ENCODE measurements around the gene CILP2. TPM values are rescaled to one million over a fixed set of nuclear protein-coding genes. Genes with fewer than 3 reads are reported as not detected.
A peak's percentile ranks its signal among the peaks of the same experiment; 100 is the strongest.

CILP2 gene
- total RNA-seq, 2 experiments from 2014 or later = 0.16 to 0.24 TPM

DNA sequence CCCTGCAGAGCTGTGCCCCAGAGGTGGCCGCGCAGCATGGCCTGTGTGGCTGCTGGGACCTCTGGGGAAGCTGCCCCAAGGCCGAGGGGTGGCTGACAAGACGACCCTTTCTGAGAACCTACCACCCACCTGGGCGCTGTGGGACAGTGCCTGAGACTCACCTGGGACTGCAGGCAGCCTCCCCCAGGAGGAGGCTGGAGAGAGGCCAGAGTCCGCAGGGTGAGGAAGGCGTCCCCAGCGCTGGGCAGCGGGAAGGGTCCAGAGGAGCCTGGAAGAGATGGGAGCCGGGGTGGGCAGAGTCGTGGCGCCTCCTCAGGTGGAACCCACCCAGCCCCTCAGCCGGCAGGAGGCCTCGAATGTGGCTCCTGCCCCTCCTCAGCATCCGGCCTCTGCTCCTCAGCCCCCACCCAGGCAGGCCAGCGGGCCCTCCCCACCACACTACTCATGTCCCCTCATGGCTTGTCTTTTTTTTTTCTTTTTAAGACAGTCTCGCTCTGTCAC is 25.3 kb downstream of the CILP2 start:
- POLR2A ChIA-PET = no interaction called here
- Mint-ChIP-seq H3K36me3 (ENCODE audit: low read depth) (peaks cover 54% of the 10 kb centered on the region), H3K4me3 (no peak overlapping the region), H3K9me3 (ENCODE audit: insufficient read depth) (no peaks in the 10 kb centered on the region), H3K27ac (no peak overlapping the region), H3K4me1 (ENCODE audit: low read depth) (peaks cover 22% of the 10 kb centered on the region), H3K27me3 (ENCODE audit: low read depth) (no peaks in the 10 kb centered on the region)
- CTCF ChIA-PET = no interaction called here
- DNase-seq (no peak), ATAC-seq (no peak)

DNA sequence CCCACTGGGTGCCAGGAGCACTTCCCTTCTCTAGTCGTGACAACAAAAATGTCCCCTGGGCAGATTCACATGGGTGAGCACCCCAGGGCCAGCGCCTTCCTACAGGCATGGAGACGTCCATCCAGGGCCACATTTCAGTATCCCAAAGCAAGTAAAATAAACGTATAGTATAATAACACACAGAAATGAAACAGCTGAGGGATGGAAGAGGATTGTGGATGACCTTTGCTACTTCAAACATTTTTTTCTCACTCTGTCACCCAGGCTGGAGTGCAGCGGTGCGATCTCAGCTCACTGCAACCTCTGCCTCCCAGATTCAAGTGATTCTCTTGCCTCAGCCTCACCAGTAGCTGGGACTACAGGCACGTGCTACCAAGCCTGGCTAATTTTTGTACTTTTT is 28.2 kb downstream of the CILP2 start:
- POLR2A ChIA-PET = no interaction called here
- DNase-seq = no peak
- Mint-ChIP-seq H3K36me3 (ENCODE audit: low read depth) (peaks cover 61% of the 10 kb centered on the region), H3K27me3 (ENCODE audit: low read depth) (no peaks in the 10 kb centered on the region), H3K9me3 (ENCODE audit: insufficient read depth) (no peaks in the 10 kb centered on the region), H3K27ac (no peak overlapping the region), H3K4me1 (ENCODE audit: low read depth) (peaks cover 10% of the 10 kb centered on the region), H3K4me3 (no peak overlapping the region)
- CTCF ChIA-PET = interaction anchor here (1.0 kb wide), 1 partner anchor 13 kb away, joined by 3 read pairs; no protein-coding TSS in a partner anchor
- no peak for ATAC-seq

DNA sequence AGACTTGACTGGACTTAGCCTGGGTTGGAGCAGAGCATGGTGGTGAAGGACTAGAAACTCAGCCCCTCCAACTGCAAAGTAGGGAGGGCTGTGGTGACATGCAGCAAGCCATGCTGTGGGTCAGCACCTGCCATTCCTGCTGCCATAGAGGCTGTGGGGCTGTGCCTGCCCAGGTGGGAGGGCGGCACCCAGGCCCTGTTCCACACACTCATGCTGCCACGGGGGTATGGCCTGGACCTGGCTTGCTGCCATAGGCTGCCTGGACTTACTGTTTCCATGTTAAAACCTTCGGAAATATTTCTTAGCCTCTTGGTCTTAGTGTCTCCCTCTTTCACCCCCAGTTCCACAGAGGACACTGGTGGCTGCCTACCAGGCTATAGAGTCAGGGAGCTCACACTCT is 29.3 kb downstream of the CILP2 start:
- ChIA-PET CTCF (interaction anchor here (2.4 kb wide), 1 partner anchor 13 kb away, joined by 13 read pairs; no protein-coding TSS in a partner anchor), POLR2A (interaction anchor here (0.7 kb wide), 1 partner anchor 77 kb away, joined by 3 read pairs; no protein-coding TSS in a partner anchor)
- H3K36me3 Mint-ChIP-seq (ENCODE audit: low read depth) = peaks cover 50% of the 10 kb centered on the region

DNA sequence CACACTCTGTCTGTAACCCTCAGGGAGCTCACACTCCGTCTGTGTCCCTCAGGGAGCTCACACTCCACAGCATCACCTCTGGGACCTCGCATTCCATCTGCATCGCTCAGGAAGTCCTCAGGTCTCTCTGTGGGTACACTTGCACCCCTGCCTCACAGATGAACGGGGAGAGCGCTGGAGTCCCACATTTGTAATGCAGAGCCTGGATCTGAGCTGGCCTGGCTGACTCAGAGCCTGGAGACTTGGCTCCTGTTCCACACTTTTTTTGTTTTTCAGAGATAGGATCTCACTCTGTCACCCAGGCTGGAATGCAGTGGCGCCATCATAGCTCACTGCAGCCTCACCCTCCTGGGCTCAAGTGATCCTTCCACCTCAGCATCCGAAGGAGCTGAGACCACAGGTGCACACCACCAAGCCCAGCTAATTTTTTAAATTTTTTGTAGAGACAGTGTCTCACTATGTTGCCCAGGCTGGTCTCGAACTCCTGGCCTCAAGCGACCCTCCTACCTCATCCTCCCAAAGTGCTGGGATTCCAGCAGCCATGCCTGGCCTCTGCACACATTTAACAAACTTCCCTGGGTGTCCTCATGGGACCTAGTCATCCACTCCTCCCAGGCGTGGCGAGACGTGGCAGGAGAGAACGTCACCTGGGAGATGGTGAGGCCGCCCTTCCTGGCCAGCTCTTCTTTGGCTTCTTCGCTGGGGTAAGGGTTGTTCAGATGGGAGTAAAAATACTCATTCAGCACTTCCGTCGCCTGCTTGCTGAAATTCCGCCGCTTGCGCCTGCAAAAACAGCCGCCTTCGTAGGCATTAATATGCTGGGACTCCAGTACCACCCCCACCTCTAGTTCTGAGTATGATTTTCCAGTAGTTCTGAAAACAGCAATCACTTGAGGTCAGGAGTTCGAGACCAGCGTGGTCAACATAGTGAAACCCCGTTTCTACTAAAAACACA is 31.0 kb downstream of the CILP2 start:
- Mint-ChIP-seq H3K4me3 (no peak overlapping the region), H3K27me3 (ENCODE audit: low read depth) (no peaks in the 10 kb centered on the region), H3K27ac (no peak overlapping the region), H3K9me3 (ENCODE audit: insufficient read depth) (no peaks in the 10 kb centered on the region), H3K4me1 (ENCODE audit: low read depth) (no peaks in the 10 kb centered on the region), H3K36me3 (ENCODE audit: low read depth) (peaks cover 48% of the 10 kb centered on the region)
- ATAC-seq = no peak
- DNase-seq = no peak
- ChIA-PET POLR2A (interaction anchor here (0.5 kb wide), 1 partner anchor 198 kb away, joined by 3 read pairs; no protein-coding TSS in a partner anchor), CTCF (interaction anchor here (2.4 kb wide), 1 partner anchor 15 kb away, joined by 13 read pairs; no protein-coding TSS in a partner anchor)

More for the DNA sequence above, 29.3 kb downstream of the CILP2 start:
- Mint-ChIP-seq H3K27me3 (ENCODE audit: low read depth) (no peaks in the 10 kb centered on the region), H3K9me3 (ENCODE audit: insufficient read depth) (no peaks in the 10 kb centered on the region), H3K4me1 (ENCODE audit: low read depth) (peaks cover 5% of the 10 kb centered on the region), H3K4me3 (no peak overlapping the region), H3K27ac (peak overlapping the region; percentile 71)
- ATAC-seq = no peak
- DNase-seq = no peak

DNA sequence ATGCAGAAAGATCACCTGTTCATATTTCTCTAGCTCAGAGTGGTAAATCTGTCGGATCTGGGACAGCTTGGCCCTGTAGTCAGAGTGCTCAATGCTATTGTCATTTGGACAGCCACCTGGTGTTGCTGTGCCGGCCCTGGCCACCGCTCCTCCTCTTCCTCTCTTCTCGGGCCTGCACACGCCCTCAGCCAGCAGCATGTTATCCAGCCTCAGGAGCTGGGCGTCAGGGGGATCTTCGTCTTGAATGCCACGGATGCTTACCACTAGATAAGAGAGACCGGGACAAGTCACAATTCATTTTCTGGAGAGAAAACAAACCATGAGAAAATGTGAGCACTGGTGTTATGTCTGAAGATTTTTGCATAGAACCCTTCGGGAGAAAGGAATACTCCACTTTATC is 32.5 kb downstream of the CILP2 start:
- ATAC-seq (no peak), DNase-seq (no peak)
- ChIA-PET CTCF (no interaction called here), POLR2A (no interaction called here)
- H3K36me3 Mint-ChIP-seq (ENCODE audit: low read depth) = peaks cover 38% of the 10 kb centered on the region
- H3K9me3 Mint-ChIP-seq (ENCODE audit: insufficient read depth) = no peaks in the 10 kb centered on the region
- H3K27ac Mint-ChIP-seq = no peak overlapping the region
- H3K4me3 Mint-ChIP-seq = no peak overlapping the region
- H3K4me1 Mint-ChIP-seq (ENCODE audit: low read depth) = no peaks in the 10 kb centered on the region
- no peaks in the 10 kb centered on the region for H3K27me3 Mint-ChIP-seq (ENCODE audit: low read depth)

DNA sequence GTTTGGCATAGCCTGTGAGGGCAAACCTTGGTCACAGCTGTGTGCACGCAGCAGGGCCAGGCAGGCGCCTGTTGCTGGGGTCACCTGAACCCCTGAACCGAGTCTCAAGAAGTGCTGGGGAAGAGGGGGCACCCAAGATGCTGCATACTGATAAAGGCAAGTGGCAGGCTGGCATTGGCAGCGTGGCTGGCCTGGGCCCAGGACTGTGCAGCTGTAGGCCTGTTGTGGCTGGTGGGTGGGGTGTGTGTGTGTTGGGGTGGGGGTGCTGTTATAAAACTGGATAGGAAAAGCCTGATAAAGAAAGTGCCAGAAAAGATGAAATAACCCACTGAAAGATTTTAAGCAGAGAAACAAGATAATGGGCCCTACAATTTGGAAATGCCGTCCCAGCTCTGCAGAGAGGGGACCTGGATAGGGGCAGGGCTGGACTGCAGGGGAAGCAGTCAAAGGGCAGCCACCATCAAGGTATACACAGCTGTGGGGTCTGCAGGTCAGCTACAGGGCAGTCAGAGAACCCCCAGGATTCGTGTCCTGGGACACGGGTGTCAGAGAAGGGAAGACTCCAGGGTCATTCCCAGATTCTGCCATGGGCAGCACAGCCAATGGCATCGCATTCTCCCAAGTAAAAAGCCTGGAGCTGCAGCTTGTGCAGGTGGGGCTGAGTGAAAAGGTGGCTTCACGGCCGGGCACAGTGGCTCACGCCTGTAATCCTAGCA is 33.2 kb downstream of the CILP2 start:
- ATAC-seq (no peak), DNase-seq (no peak)
- Mint-ChIP-seq H3K27me3 (ENCODE audit: low read depth) (no peaks in the 10 kb centered on the region), H3K4me1 (ENCODE audit: low read depth) (no peaks in the 10 kb centered on the region), H3K36me3 (ENCODE audit: low read depth) (peaks cover 41% of the 10 kb centered on the region), H3K27ac (no peak overlapping the region), H3K4me3 (no peak overlapping the region), H3K9me3 (ENCODE audit: insufficient read depth) (no peaks in the 10 kb centered on the region)
- POLR2A ChIA-PET = no interaction called here
- CTCF ChIA-PET = no interaction called here

DNA sequence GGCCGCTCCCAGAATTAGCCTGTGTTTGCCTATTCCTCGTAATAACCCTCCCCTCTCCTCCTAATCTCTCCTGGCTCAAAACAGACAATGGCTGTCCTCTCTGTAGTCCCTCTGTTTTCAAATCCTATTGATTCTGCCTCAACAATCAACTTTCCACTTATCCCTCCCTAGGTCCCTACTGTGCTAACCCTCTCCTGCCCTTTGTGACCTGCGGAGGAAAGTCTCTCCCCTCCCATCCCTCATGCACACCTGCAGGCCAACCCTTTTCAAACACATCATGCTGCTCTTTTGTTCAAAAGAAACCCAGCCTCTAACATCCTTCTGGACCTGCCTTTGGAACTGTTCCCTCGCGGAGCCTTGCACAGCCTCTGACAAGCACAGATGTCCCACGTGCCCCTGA is 37.3 kb downstream of the CILP2 start:
- H3K27ac Mint-ChIP-seq = peak overlapping the region; percentile 1
- DNase-seq (no peak), ATAC-seq (no peak)
- H3K36me3 Mint-ChIP-seq (ENCODE audit: low read depth) = peaks cover 17% of the 10 kb centered on the region
- ChIA-PET CTCF (interaction anchor here (1.3 kb wide), 1 partner anchor 21 kb away, joined by 4 read pairs; no protein-coding TSS in a partner anchor), POLR2A (interaction anchor here (0.8 kb wide), 1 partner anchor 42 kb away, joined by 3 read pairs; no protein-coding TSS in a partner anchor)
- no peaks in the 10 kb centered on the region for H3K9me3 Mint-ChIP-seq (ENCODE audit: insufficient read depth)
- H3K4me1 Mint-ChIP-seq (ENCODE audit: low read depth) = peaks cover 8% of the 10 kb centered on the region
- no peaks in the 10 kb centered on the region for H3K27me3 Mint-ChIP-seq (ENCODE audit: low read depth)
- no peak overlapping the region for H3K4me3 Mint-ChIP-seq

DNA sequence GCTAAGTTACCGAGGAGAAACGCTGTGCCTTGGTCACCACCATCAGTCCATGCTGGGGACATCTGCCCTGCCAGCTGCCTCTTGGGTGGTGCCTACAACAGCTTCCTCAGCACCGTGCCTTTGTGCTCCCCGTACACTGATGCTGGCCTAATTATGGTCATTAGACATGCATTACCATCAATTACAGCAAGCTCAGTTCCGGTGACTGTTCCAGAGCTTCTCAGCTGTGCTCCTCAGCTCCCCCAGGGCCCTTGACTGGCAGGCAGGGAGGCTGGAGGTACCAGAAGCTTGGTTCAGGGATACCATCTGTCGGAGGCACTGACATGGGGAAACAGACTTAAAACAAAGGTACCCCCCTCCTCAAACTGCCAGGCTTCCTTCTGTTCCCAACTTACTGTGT is 40.2 kb downstream of the CILP2 start:
- H3K36me3 Mint-ChIP-seq (ENCODE audit: low read depth) = peaks cover 21% of the 10 kb centered on the region
- CTCF ChIA-PET = interaction anchor here (0.9 to 3.6 kb wide), 4 partner anchors 9 to 73 kb away, joined by 3 to 15 read pairs (median 4); partner anchors contain the start of gene GMIP
- ATAC-seq (no peak), DNase-seq (no peak)
- no peak overlapping the region for H3K27ac Mint-ChIP-seq
- no peak overlapping the region for H3K4me3 Mint-ChIP-seq
- H3K9me3 Mint-ChIP-seq (ENCODE audit: insufficient read depth) = no peaks in the 10 kb centered on the region
- POLR2A ChIA-PET = no interaction called here
- H3K4me1 Mint-ChIP-seq (ENCODE audit: low read depth) = peaks cover 35% of the 10 kb centered on the region
- H3K27me3 Mint-ChIP-seq (ENCODE audit: low read depth) = no peaks in the 10 kb centered on the region

DNA sequence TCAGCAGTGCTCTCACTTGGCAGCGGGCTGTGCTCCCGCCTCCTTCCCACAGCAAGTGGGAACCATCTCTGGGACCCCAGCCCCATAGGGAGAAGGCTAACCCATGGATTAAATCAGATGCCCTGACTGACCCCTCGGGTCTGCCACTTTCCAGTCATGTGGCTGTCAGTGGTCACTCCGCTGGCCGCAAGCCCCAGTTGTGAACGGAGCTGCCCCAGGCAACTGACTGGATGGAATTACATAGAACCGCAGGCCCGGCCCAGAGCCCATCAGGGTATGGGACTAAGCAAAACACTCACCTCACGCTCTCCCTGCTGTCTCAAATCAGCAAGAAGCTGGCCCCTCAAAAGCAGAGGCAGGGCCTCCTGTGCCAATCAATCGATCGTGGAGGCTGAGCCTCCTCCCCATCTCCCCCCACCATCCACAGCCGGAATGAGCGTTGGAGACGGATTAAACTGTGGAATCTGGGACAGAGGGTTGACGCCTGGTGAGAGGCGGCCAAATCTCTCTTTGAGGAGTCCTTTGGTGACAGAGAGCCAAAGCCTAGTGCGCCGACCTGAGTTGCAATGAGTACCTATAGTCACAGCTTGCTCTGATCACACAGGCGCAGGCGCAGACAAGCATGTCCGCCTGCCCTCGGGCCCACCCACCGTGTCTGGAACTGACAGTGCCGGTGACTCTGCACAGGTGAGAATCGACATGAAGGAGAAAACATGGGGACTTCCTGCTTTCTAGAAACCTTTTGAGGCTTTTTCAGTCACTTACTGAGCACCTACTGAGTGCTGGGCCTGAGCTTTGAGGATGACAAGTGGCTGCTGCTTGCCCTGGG is 41.7 kb downstream of the CILP2 start:
- ChIA-PET CTCF (interaction anchor here (3.6 kb wide), 1 partner anchor 26 kb away, joined by 15 read pairs; no protein-coding TSS in a partner anchor), POLR2A (interaction anchor here (1.0 kb wide), 1 partner anchor 11 kb away, joined by 4 read pairs; no protein-coding TSS in a partner anchor)
- H3K27me3 Mint-ChIP-seq (ENCODE audit: low read depth) = no peaks in the 10 kb centered on the region
- no peak for DNase-seq
- peaks cover 46% of the 10 kb centered on the region for H3K4me1 Mint-ChIP-seq (ENCODE audit: low read depth)
- H3K27ac Mint-ChIP-seq = no peak overlapping the region
- no peak for ATAC-seq
- no peak overlapping the region for H3K4me3 Mint-ChIP-seq
- H3K9me3 Mint-ChIP-seq (ENCODE audit: insufficient read depth) = no peaks in the 10 kb centered on the region
- peaks cover 24% of the 10 kb centered on the region for H3K36me3 Mint-ChIP-seq (ENCODE audit: low read depth)

DNA sequence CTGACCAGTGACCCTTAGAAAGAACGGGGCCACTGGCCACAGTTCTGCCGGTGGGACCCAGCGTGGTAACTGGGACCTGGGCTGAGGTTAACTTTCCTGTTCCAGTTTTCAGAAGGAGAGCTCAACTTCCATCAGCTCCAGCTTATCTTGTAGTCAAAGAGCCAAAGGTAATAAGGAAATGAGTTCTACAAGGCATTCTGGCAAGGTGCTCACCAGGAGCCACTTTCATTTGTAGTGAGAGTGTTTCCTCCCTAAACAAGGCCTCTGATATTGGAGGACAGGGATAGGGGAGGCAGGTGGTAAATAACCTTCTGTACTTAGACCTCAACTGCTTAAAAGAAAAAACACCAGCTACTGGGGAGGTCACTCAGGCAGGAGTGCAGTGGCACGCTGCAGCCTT is 42.4 kb downstream of the CILP2 start:
- ATAC-seq (no peak), DNase-seq (no peak)
- H3K27ac Mint-ChIP-seq = peak overlapping the region; percentile 71
- CTCF ChIA-PET = interaction anchor here (3.6 kb wide), 1 partner anchor 27 kb away, joined by 15 read pairs; no protein-coding TSS in a partner anchor
- no peaks in the 10 kb centered on the region for H3K27me3 Mint-ChIP-seq (ENCODE audit: low read depth)
- H3K4me1 Mint-ChIP-seq (ENCODE audit: low read depth) = peaks cover 48% of the 10 kb centered on the region
- no peak overlapping the region for H3K4me3 Mint-ChIP-seq
- peaks cover 24% of the 10 kb centered on the region for H3K36me3 Mint-ChIP-seq (ENCODE audit: low read depth)
- POLR2A ChIA-PET = interaction anchor here (1.0 kb wide), 1 partner anchor 10 kb away, joined by 4 read pairs; no protein-coding TSS in a partner anchor
- H3K9me3 Mint-ChIP-seq (ENCODE audit: insufficient read depth) = no peaks in the 10 kb centered on the region

DNA sequence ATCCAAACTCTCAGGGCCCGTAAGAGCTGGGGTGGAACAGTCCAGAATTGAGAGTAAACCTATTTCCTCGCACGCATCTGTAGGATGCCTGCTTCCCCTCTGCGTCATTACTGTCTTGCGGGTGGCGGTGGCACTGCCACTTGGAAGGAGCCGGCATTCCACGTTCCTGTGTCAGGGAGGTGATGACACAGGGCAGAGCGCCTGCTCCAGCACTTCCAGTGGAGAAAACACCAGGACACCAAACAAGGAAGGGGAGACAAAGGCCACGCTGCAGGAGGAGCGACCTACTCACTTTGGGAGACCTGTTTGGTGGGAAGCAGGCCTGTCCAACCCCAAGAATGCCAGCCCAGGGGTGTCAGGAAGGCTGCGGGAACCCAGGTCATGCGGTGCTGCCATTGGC is 43.3 kb downstream of the CILP2 start:
- no peaks in the 10 kb centered on the region for H3K27me3 Mint-ChIP-seq (ENCODE audit: low read depth)
- no peaks in the 10 kb centered on the region for H3K9me3 Mint-ChIP-seq (ENCODE audit: insufficient read depth)
- DNase-seq (no peak), ATAC-seq (no peak)
- CTCF ChIA-PET = interaction anchor here (2.5 to 3.6 kb wide), 2 partner anchors 28 to 49 kb away, joined by 10 to 15 read pairs; no protein-coding TSS in a partner anchor
- H3K4me1 Mint-ChIP-seq (ENCODE audit: low read depth) = peaks cover 54% of the 10 kb centered on the region
- POLR2A ChIA-PET = no interaction called here
- H3K4me3 Mint-ChIP-seq = no peak overlapping the region
- peak overlapping the region; percentile 82 for H3K27ac Mint-ChIP-seq
- H3K36me3 Mint-ChIP-seq (ENCODE audit: low read depth) = peaks cover 23% of the 10 kb centered on the region
